ENCODE results near the gene TTLL11. TPM values are rescaled to one million over a fixed set of nuclear protein-coding genes. Genes with fewer than 3 reads are reported as not detected.

Gene TTLL11
- 3.5 TPM for total RNA-seq
- 1 to 10 TPM; 2.0 to 6.1 (median 4.2) TPM for polyA plus RNA-seq

GRCh38 chr9:122092611-122093506, at the start of gene TTLL11:
Gene TTLL11 (minus strand): TSS chr9:122093308. CDS start chr9:122093148, 160 bp downstream.
- Histone ChIP-seq H3K4me1 (ENCODE audit: control insufficient read depth, insufficient read depth, low read length, poor library complexity, severe bottlenecking) (peaks cover 21% of the 10 kb centered on the region), H3K4me3 (ENCODE audit: low read depth, low read length) (peak within 1 kb of the TSS; percentile 58), H3K27me3 (ENCODE audit: control insufficient read depth, insufficient read depth, low read length) (peaks cover 4% of the 10 kb centered on the region), H3K27ac (ENCODE audit: insufficient read depth, low read length, poor library complexity, severe bottlenecking) (no peak within 1 kb of the TSS), H3K9me3 (ENCODE audit: control insufficient read depth in 2 of 2, low read length in 2 of 2) (no peaks in the 10 kb centered on the region), H3K36me3 (ENCODE audit: control insufficient read depth, insufficient read depth, low read length) (no peaks in the 10 kb centered on the region)
- Mint-ChIP-seq H3K36me3 (peaks cover 7% of the 10 kb centered on the region), H3K9me3 (peaks cover 0 to 1% (median 0%) of the 10 kb centered on the region in 7 donors), H3K4me3 (peak within 1 kb of the TSS; percentile 85 to 96 (median 94)), H3K27me3 (peaks cover 20% of the 10 kb centered on the region), H3K27ac (peak within 1 kb of the TSS; percentile 85 to 97 (median 88)), H3K4me1 (peaks cover 13 to 48% (median 33%) of the 10 kb centered on the region in 4 donors)
- ATAC-seq (ENCODE audit: low read depth in 2 of 2): peak; percentile 96 to 97
- DNase-seq: peak; percentile 95 to 97 (median 95)

- Histone ChIP-seq H3K27ac (ENCODE audit: insufficient read depth, low read length, poor library complexity, severe bottlenecking) (no peak overlapping the region), H3K27me3 (ENCODE audit: control insufficient read depth, insufficient read depth, low read length) (no peaks in the 10 kb centered on the region), H3K4me3 (ENCODE audit: low read depth, low read length) (no peak overlapping the region), H3K4me1 (ENCODE audit: control insufficient read depth, insufficient read depth, low read length, poor library complexity, severe bottlenecking) (no peaks in the 10 kb centered on the region), H3K36me3 (ENCODE audit: control insufficient read depth, insufficient read depth, low read length) (peaks cover 36% of the 10 kb centered on the region), H3K9me3 (ENCODE audit: control insufficient read depth in 2 of 2, low read length in 2 of 2) (no peaks in the 10 kb centered on the region)
- H3K4me3 Mint-ChIP-seq: no peak overlapping the region
- H3K9me3 Mint-ChIP-seq: no peaks in the 10 kb centered on the region
- ATAC-seq (ENCODE audit: low read depth in 2 of 2) (no peak), DNase-seq (no peak)
- no peaks in the 10 kb centered on the region for H3K4me1 Mint-ChIP-seq
- H3K27me3 Mint-ChIP-seq: no peaks in the 10 kb centered on the region
- no peak overlapping the region for H3K27ac Mint-ChIP-seq
- peaks cover 37% of the 10 kb centered on the region for H3K36me3 Mint-ChIP-seq
These were observed 48.6 kb upstream of the TTLL11 start for GRCh38 chr9:122141671-122142070.

- H3K9me3 ChIP-seq (ENCODE audit: control insufficient read depth in 2 of 2, low read length in 2 of 2): no peaks in the 10 kb centered on the region
- Mint-ChIP-seq H3K36me3 (peaks cover 36% of the 10 kb centered on the region), H3K4me3 (no peak overlapping the region), H3K9me3 (no peaks in the 10 kb centered on the region), H3K27me3 (no peaks in the 10 kb centered on the region), H3K27ac (no peak overlapping the region), H3K4me1 (no peaks in the 10 kb centered on the region)
- H3K4me3 ChIP-seq (ENCODE audit: low read depth, low read length): no peak overlapping the region
- no peak overlapping the region for H3K27ac ChIP-seq (ENCODE audit: insufficient read depth, low read length, poor library complexity, severe bottlenecking)
- H3K27me3 ChIP-seq (ENCODE audit: control insufficient read depth, insufficient read depth, low read length): no peaks in the 10 kb centered on the region
- DNase-seq (no peak), ATAC-seq (ENCODE audit: low read depth in 2 of 2) (no peak)
- no peaks in the 10 kb centered on the region for H3K4me1 ChIP-seq (ENCODE audit: control insufficient read depth, insufficient read depth, low read length, poor library complexity, severe bottlenecking)
- peaks cover 26% of the 10 kb centered on the region for H3K36me3 ChIP-seq (ENCODE audit: control insufficient read depth, insufficient read depth, low read length)
These were observed 47.5 kb upstream of the TTLL11 start for GRCh38 chr9:122140368-122141193.

GRCh38 chr9:122138560-122139268, 45.6 kb upstream of the TTLL11 start:
- Mint-ChIP-seq H3K27ac (no peak overlapping the region), H3K4me1 (no peaks in the 10 kb centered on the region), H3K4me3 (no peak overlapping the region), H3K36me3 (peaks cover 20% of the 10 kb centered on the region), H3K27me3 (no peaks in the 10 kb centered on the region), H3K9me3 (no peaks in the 10 kb centered on the region)
- H3K4me3 ChIP-seq (ENCODE audit: low read depth, low read length): no peak overlapping the region
- ATAC-seq (ENCODE audit: low read depth in 2 of 2): no peak
- H3K36me3 ChIP-seq (ENCODE audit: control insufficient read depth, insufficient read depth, low read length): peaks cover 9% of the 10 kb centered on the region
- H3K9me3 ChIP-seq (ENCODE audit: control insufficient read depth in 2 of 2, low read length in 2 of 2): no peaks in the 10 kb centered on the region
- DNase-seq: no peak
- no peaks in the 10 kb centered on the region for H3K27me3 ChIP-seq (ENCODE audit: control insufficient read depth, insufficient read depth, low read length)
- no peaks in the 10 kb centered on the region for H3K4me1 ChIP-seq (ENCODE audit: control insufficient read depth, insufficient read depth, low read length, poor library complexity, severe bottlenecking)
- no peak overlapping the region for H3K27ac ChIP-seq (ENCODE audit: insufficient read depth, low read length, poor library complexity, severe bottlenecking)

- H3K4me1 Mint-ChIP-seq: no peaks in the 10 kb centered on the region
- no peaks in the 10 kb centered on the region for H3K9me3 ChIP-seq (ENCODE audit: control insufficient read depth in 2 of 2, low read length in 2 of 2)
- no peak overlapping the region for H3K4me3 ChIP-seq (ENCODE audit: low read depth, low read length)
- ATAC-seq (ENCODE audit: low read depth in 2 of 2) (no peak), DNase-seq (no peak)
- H3K27me3 Mint-ChIP-seq: peaks cover 8% of the 10 kb centered on the region
- no peak overlapping the region for H3K4me3 Mint-ChIP-seq
- no peaks in the 10 kb centered on the region for H3K4me1 ChIP-seq (ENCODE audit: control insufficient read depth, insufficient read depth, low read length, poor library complexity, severe bottlenecking)
- H3K9me3 Mint-ChIP-seq: no peaks in the 10 kb centered on the region
- H3K36me3 ChIP-seq (ENCODE audit: control insufficient read depth, insufficient read depth, low read length): no peaks in the 10 kb centered on the region
- H3K27ac ChIP-seq (ENCODE audit: insufficient read depth, low read length, poor library complexity, severe bottlenecking): no peak overlapping the region
- no peak overlapping the region for H3K27ac Mint-ChIP-seq
- no peaks in the 10 kb centered on the region for H3K36me3 Mint-ChIP-seq
- H3K27me3 ChIP-seq (ENCODE audit: control insufficient read depth, insufficient read depth, low read length): no peaks in the 10 kb centered on the region
These were observed 42.4 kb upstream of the TTLL11 start for GRCh38 chr9:122135529-122135859.

GRCh38 chr9:122134822-122135528, 41.9 kb upstream of the TTLL11 start:
- DNase-seq: no peak
- Mint-ChIP-seq H3K4me1 (no peaks in the 10 kb centered on the region), H3K27ac (no peak overlapping the region), H3K4me3 (no peak overlapping the region), H3K27me3 (peaks cover 9% of the 10 kb centered on the region), H3K9me3 (no peaks in the 10 kb centered on the region), H3K36me3 (no peaks in the 10 kb centered on the region)
- no peaks in the 10 kb centered on the region for H3K36me3 ChIP-seq (ENCODE audit: control insufficient read depth, insufficient read depth, low read length)
- no peaks in the 10 kb centered on the region for H3K4me1 ChIP-seq (ENCODE audit: control insufficient read depth, insufficient read depth, low read length, poor library complexity, severe bottlenecking)
- no peaks in the 10 kb centered on the region for H3K27me3 ChIP-seq (ENCODE audit: control insufficient read depth, insufficient read depth, low read length)
- ATAC-seq (ENCODE audit: low read depth in 2 of 2): no peak
- no peak overlapping the region for H3K4me3 ChIP-seq (ENCODE audit: low read depth, low read length)
- H3K27ac ChIP-seq (ENCODE audit: insufficient read depth, low read length, poor library complexity, severe bottlenecking): no peak overlapping the region
- no peaks in the 10 kb centered on the region for H3K9me3 ChIP-seq (ENCODE audit: control insufficient read depth in 2 of 2, low read length in 2 of 2)

GRCh38 chr9:122133984-122134535, 41.0 kb upstream of the TTLL11 start:
- no peaks in the 10 kb centered on the region for H3K36me3 ChIP-seq (ENCODE audit: control insufficient read depth, insufficient read depth, low read length)

More at GRCh38 chr9:122133984-122134535, 41.0 kb upstream of the TTLL11 start:
- H3K27me3 Mint-ChIP-seq: peaks cover 9% of the 10 kb centered on the region
- no peaks in the 10 kb centered on the region for H3K4me1 ChIP-seq (ENCODE audit: control insufficient read depth, insufficient read depth, low read length, poor library complexity, severe bottlenecking)
- DNase-seq (no peak), ATAC-seq (ENCODE audit: low read depth in 2 of 2) (no peak)
- no peak overlapping the region for H3K27ac Mint-ChIP-seq
- no peaks in the 10 kb centered on the region for H3K9me3 Mint-ChIP-seq
- no peaks in the 10 kb centered on the region for H3K36me3 Mint-ChIP-seq
- H3K27me3 ChIP-seq (ENCODE audit: control insufficient read depth, insufficient read depth, low read length): no peaks in the 10 kb centered on the region
- H3K27ac ChIP-seq (ENCODE audit: insufficient read depth, low read length, poor library complexity, severe bottlenecking): no peak overlapping the region
- no peak overlapping the region for H3K4me3 Mint-ChIP-seq
- no peak overlapping the region for H3K4me3 ChIP-seq (ENCODE audit: low read depth, low read length)
- no peaks in the 10 kb centered on the region for H3K4me1 Mint-ChIP-seq
- H3K9me3 ChIP-seq (ENCODE audit: control insufficient read depth in 2 of 2, low read length in 2 of 2): no peaks in the 10 kb centered on the region

Data from CD4-positive, CD25-positive, alpha-beta regulatory T cell (primary cell).